Hepatocyte (in vitro differentiated cells): ENCODE measurements around the gene ERG. TPM values are rescaled to one million over a fixed set of nuclear protein-coding genes. Genes with fewer than 3 reads are reported as not detected.

Experiments used
- DNase-seq: peaks from one replicate; pipeline ENCODE4 v3.0.0-alpha.2; 2016; ENCODE audit warnings: low spot score
- H2AFZ ChIP-seq: fragments of 200-600 bp; sonication (generic); 2 replicates; pipeline ENCODE4 v1.6.0; 2016; ENCODE audit warnings: antibody characterized with exemption, mild to moderate bottlenecking
- H3K27ac ChIP-seq: fragments of 200-600 bp; sonication (generic); 2 replicates; pipeline ENCODE4 v1.5.1; 2016; ENCODE audit warnings: mild to moderate bottlenecking
- H3K27me3 ChIP-seq: fragments of 200-600 bp; sonication (generic); 2 replicates; pipeline ENCODE4 v1.6.1; 2016
- H3K36me3 ChIP-seq: fragments of 200-600 bp; sonication (generic); replicated peaks from 2 replicates; pipeline ENCODE4 v1.5.1; 2016; ENCODE audit warnings: low read depth; ENCODE audit not compliant: insufficient read depth
- H3K4me1 ChIP-seq: fragments of 200-600 bp; sonication (generic); 2 replicates; pipeline ENCODE4 v1.5.1; 2016; ENCODE audit warnings: mild to moderate bottlenecking, moderate library complexity; ENCODE audit not compliant: insufficient read depth
- H3K4me2 ChIP-seq: fragments of 200-600 bp; sonication (generic); 2 replicates; pipeline ENCODE4 v1.6.0; 2016
- H3K4me3 ChIP-seq: fragments of 200-600 bp; sonication (generic); 2 replicates; pipeline ENCODE4 v1.5.1; 2016; ENCODE audit warnings: mild to moderate bottlenecking
- H3K79me2 ChIP-seq: fragments of 200-600 bp; sonication (generic); 2 replicates; pipeline ENCODE4 v1.6.0; 2017; ENCODE audit warnings: mild to moderate bottlenecking
- H3K9me2 ChIP-seq: fragments of 200-600 bp; sonication (generic); replicated peaks from 2 replicates; pipeline ENCODE4 v1.6.0; 2017; ENCODE audit warnings: mild to moderate bottlenecking; ENCODE audit not compliant: insufficient read depth
- H3K9me3 ChIP-seq: fragments of 200-600 bp; sonication (generic); 2 replicates; pipeline ENCODE4 v1.5.1; 2016; ENCODE audit warnings: low read depth, mild to moderate bottlenecking
- H4K20me1 ChIP-seq: fragments of 200-600 bp; sonication (generic); 2 replicates; pipeline ENCODE4 v1.6.0; 2016; ENCODE audit warnings: mild to moderate bottlenecking; ENCODE audit not compliant: insufficient read depth, poor library complexity, severe bottlenecking
- CTCF ChIP-seq: fragments of 200-600 bp; sonication (generic); IDR thresholded peaks from 2 replicates; pipeline ENCODE4 v1.5.1; 2016; ENCODE audit warnings: antibody characterized with exemption, mild to moderate bottlenecking; ENCODE audit not compliant: poor library complexity
- EZH2 ChIP-seq: fragments of 200-600 bp; sonication (generic); IDR thresholded peaks from 2 replicates; pipeline ENCODE4 v1.6.1; 2016; ENCODE audit warnings: antibody characterized with exemption, mild to moderate bottlenecking, borderline replicate concordance
- EZH2phosphoT487 ChIP-seq: fragments of 200-600 bp; sonication (generic); IDR thresholded peaks from one replicate; pipeline ENCODE4 v1.6.1; 2018; ENCODE audit warnings: antibody characterized with exemption, mild to moderate bottlenecking, low read depth, moderate library complexity; ENCODE audit not compliant: unreplicated experiment, severe bottlenecking
- WGBS: methylation state at CpG from one replicate; pipeline ENCODE4 v1.1.6; 2016; ENCODE audit warnings: low lambda C conversion rate; ENCODE audit errors: missing lambda C conversion rate; 5-methylcytosine and 5-hydroxymethylcytosine counted together
- polyA plus RNA-seq: library from polyadenylated mRNA; unstranded; fragments of >200 nt; fragmentation: Nextera tagmentation; extraction: Ambion mirVana; gene quantifications from 2 replicates; pipeline ENCODE4 v1.2.1, GENCODE V29; 2016
- total RNA-seq: library from RNA; depleted of rRNA; stranded (reverse); fragments of >200 nt; gene quantifications from 2 replicates; pipeline ENCODE4 v1.2.3, GENCODE V29; 2014

ERG gene
- total and polyA plus RNA-seq, 2 experiments from 2014 or later = 2.5 to 5.1 TPM

DNA sequence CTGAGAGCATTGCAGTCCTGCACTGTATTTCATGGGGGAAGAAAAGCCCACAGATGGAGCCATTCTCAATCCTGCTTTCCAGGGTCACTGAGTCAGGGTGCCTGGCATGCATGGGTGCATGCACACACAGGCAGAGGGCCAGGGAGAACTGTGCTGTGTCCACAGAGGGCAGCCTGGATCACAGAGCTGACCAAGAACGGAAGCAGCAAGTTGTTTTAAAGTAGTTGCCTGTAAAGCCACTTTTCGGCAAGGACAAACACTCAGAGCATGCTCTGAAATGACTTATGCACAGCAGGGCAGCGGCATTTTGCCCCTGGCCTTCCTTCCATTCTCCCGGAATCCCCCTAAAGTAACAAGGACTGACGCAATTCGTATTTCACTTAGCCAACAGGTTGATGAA lies 3.6 kb downstream of the ERG start:
- Histone ChIP-seq H2AFZ (no peak overlapping the region), H4K20me1 (no peaks in the 10 kb centered on the region), H3K27ac (no peak overlapping the region), H3K36me3 (no peaks in the 10 kb centered on the region), H3K9me3 (no peaks in the 10 kb centered on the region), H3K4me1 (no peaks in the 10 kb centered on the region), H3K4me2 (no peak overlapping the region), H3K9me2 (no peaks in the 10 kb centered on the region), H3K27me3 (no peaks in the 10 kb centered on the region), H3K79me2 (no peaks in the 10 kb centered on the region), H3K4me3 (no peak overlapping the region)
- TF ChIP-seq EZH2 (no peak), CTCF (no peak), EZH2phosphoT487 (no peak)
- 77% methylated on average over 6 of the region's 6 CpGs for WGBS
- DNase-seq = no peak

GRCh38 chr21:38494251-38494642 lies 4.0 kb downstream of the ERG start:
- H3K36me3 ChIP-seq = no peaks in the 10 kb centered on the region
- H3K4me3 ChIP-seq = no peak overlapping the region
- DNase-seq = no peak
- H3K27me3 ChIP-seq = no peaks in the 10 kb centered on the region
- H3K9me3 ChIP-seq = no peaks in the 10 kb centered on the region
- H3K9me2 ChIP-seq = no peaks in the 10 kb centered on the region
- H4K20me1 ChIP-seq = no peaks in the 10 kb centered on the region
- no peak overlapping the region for H3K27ac ChIP-seq
- no peak for TF ChIP-seq CTCF
- no peak for TF ChIP-seq EZH2phosphoT487
- TF ChIP-seq EZH2 = no peak
- H3K4me1 ChIP-seq = no peaks in the 10 kb centered on the region
- WGBS = 89% methylated on average over 4 of the region's 4 CpGs
- H2AFZ ChIP-seq = no peak overlapping the region
- H3K4me2 ChIP-seq = no peak overlapping the region
- no peaks in the 10 kb centered on the region for H3K79me2 ChIP-seq

- Histone ChIP-seq H3K9me3 (no peaks in the 10 kb centered on the region), H3K27me3 (no peaks in the 10 kb centered on the region), H3K79me2 (no peaks in the 10 kb centered on the region), H3K9me2 (no peaks in the 10 kb centered on the region), H2AFZ (no peak overlapping the region), H4K20me1 (no peaks in the 10 kb centered on the region), H3K4me3 (no peak overlapping the region), H3K27ac (no peak overlapping the region), H3K4me1 (peaks cover 4% of the 10 kb centered on the region), H3K4me2 (no peak overlapping the region), H3K36me3 (no peaks in the 10 kb centered on the region)
- TF ChIP-seq CTCF = no peak
- no peak for TF ChIP-seq EZH2phosphoT487
- no peak for TF ChIP-seq EZH2
- no peak for DNase-seq
- WGBS = 96% methylated on average over 18 of the region's 18 CpGs
Observed at GRCh38 chr21:38493549-38494250, 4.6 kb downstream of the ERG start.
